ENCODE measurements around the gene HS3ST2.

HS3ST2 gene

GRCh38 chr16:22781480-22781879 lies 32.5 kb upstream of the HS3ST2 start:
- H3K27ac ChIP-seq: no peak overlapping the region
- TF ChIP-seq ZFX (IDR thresholded peaks at IDR 0.05; ENCODE audit: borderline replicate concordance): no peak
- TF ChIP-seq, protein P1, sequence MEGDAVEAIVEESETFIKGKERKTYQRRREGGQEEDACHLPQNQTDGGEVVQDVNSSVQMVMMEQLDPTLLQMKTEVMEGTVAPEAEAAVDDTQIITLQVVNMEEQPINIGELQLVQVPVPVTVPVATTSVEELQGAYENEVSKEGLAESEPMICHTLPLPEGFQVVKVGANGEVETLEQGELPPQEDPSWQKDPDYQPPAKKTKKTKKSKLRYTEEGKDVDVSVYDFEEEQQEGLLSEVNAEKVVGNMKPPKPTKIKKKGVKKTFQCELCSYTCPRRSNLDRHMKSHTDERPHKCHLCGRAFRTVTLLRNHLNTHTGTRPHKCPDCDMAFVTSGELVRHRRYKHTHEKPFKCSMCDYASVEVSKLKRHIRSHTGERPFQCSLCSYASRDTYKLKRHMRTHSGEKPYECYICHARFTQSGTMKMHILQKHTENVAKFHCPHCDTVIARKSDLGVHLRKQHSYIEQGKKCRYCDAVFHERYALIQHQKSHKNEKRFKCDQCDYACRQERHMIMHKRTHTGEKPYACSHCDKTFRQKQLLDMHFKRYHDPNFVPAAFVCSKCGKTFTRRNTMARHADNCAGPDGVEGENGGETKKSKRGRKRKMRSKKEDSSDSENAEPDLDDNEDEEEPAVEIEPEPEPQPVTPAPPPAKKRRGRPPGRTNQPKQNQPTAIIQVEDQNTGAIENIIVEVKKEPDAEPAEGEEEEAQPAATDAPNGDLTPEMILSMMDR (IDR thresholded peaks at IDR 0.05): no peak

GRCh38 chr16:22782314-22782713 lies 31.6 kb upstream of the HS3ST2 start:
- H3K27ac ChIP-seq: no peak overlapping the region

DNA sequence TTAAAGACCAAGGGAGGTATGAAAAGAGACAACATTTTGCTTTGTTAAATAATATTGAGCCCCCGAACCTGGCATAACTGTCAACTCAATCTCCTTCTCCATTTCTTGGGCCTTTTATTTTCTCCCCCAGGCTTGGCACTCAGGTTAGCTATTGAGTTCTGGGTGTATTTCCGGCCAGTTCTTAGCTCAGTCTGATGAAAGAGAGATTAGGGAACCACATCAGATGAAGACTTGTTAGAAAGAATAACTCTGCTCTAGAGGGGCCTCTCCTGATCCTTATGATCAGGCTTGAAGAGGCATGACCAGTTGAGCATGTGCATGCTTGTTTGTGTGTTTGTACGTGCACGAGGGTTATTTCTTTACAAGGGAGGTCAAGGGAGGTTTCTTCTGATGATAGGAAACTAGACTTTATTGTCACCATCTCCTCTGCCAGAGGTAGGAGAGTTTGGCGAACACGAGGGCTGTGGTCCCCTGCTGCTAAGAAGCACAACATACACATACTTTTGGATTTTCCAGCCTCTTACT lies 29.2 kb upstream of the HS3ST2 start:
- no peak overlapping the region for H3K27ac ChIP-seq
- no peak for TF ChIP-seq ZFX (IDR thresholded peaks at IDR 0.05; ENCODE audit: borderline replicate concordance)
- TF ChIP-seq, protein P1 (IDR thresholded peaks at IDR 0.05): no peak

More at GRCh38 chr16:22782314-22782713, 31.6 kb upstream of the HS3ST2 start:
- TF ChIP-seq ZFX (IDR thresholded peaks at IDR 0.05; ENCODE audit: borderline replicate concordance): no peak
- TF ChIP-seq, protein P1 (IDR thresholded peaks at IDR 0.05): no peak

DNA sequence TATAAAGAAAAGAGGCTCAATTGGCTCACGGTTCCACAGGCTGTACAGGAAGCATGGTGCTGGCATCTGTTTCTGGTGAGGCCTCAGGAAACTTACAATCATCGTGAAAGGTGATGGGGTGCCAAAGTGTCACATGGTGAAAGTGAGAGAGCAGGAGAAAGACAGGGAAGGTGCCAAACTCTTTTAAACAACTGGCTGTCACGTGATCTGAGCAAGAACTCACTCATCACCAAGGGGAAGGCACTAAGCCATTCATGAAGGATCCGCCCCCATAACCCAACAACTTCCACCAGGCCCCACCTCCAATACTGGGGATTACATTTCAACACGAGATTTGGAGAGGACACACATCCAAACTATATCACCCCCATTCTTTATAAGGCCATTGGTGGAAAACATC lies 28.4 kb upstream of the HS3ST2 start:
- H3K27ac ChIP-seq: no peak overlapping the region
- TF ChIP-seq, protein P1 (IDR thresholded peaks at IDR 0.05): no peak
- no peak for TF ChIP-seq ZFX (IDR thresholded peaks at IDR 0.05; ENCODE audit: borderline replicate concordance)

- TF ChIP-seq, protein P1 (IDR thresholded peaks at IDR 0.05): no peak
- TF ChIP-seq ZFX (IDR thresholded peaks at IDR 0.05; ENCODE audit: borderline replicate concordance): no peak
- no peak overlapping the region for H3K27ac ChIP-seq
These were observed 27.7 kb upstream of the HS3ST2 start for GRCh38 chr16:22786284-22786683.

- H3K27ac ChIP-seq: no peak overlapping the region
These were observed 27.3 kb upstream of the HS3ST2 start for GRCh38 chr16:22786691-22787090.

GRCh38 chr16:22787466-22788192 lies 26.3 kb upstream of the HS3ST2 start:
- no peak for TF ChIP-seq ZFX (IDR thresholded peaks at IDR 0.05; ENCODE audit: borderline replicate concordance)
- no peak overlapping the region for H3K27ac ChIP-seq

More at GRCh38 chr16:22786691-22787090, 27.3 kb upstream of the HS3ST2 start:
- TF ChIP-seq, protein P1 (IDR thresholded peaks at IDR 0.05): no peak
- no peak for TF ChIP-seq ZFX (IDR thresholded peaks at IDR 0.05; ENCODE audit: borderline replicate concordance)
